Uterus (tissue), 2 donors: ENCODE measurements around the gene P4HA1.
"Not testable (repeated sequence)": the region's sequence is repeated elsewhere in the genome, so short reads cannot be mapped to it uniquely, and the experiment has no call there.

Source experiments
- POLR2A ChIP-seq, 2 donors: fragments of 450-650 bp; IDR thresholded peaks; one replicate each; pipeline ENCODE4 v1.6.1; 2016; ENCODE audit warnings: antibody characterized with exemption in 2 of 2, mild to moderate bottlenecking in 1 of 2, moderate library complexity in 1 of 2
- TF ChIP-seq, protein P1 (sequence below), 4 experiments: fragments of 200-600 bp in 2 of 4; fragments of 450-650 bp in 2 of 4; sonication (generic) in 2 of 4; IDR thresholded peaks; one replicate each; pipeline ENCODE4 v1.5.1; 2016 to 2019; ENCODE audit warnings: antibody characterized with exemption in 4 of 4, mild to moderate bottlenecking in 2 of 4, moderate library complexity in 1 of 4

DNA sequence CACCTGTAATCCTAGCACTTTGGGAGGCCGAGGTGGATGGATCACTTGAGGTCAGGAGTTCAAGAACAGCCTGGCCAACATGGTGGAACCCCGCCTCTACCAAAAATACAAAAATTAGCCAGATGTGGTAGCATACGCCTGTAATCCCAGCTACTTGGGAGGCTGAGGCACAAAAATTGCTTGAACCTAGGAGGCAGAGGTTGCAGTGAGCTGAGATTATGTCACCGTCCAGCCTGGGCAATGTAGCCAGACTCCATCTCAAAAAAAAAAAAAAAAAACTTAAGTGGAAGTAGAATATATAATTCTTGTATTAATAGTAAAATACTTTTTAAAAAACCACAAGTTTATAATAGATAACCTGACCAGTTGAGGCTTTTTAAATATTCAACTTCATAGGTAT, 112.0 kb downstream of the P4HA1 start:
- TF ChIP-seq, protein P1, sequence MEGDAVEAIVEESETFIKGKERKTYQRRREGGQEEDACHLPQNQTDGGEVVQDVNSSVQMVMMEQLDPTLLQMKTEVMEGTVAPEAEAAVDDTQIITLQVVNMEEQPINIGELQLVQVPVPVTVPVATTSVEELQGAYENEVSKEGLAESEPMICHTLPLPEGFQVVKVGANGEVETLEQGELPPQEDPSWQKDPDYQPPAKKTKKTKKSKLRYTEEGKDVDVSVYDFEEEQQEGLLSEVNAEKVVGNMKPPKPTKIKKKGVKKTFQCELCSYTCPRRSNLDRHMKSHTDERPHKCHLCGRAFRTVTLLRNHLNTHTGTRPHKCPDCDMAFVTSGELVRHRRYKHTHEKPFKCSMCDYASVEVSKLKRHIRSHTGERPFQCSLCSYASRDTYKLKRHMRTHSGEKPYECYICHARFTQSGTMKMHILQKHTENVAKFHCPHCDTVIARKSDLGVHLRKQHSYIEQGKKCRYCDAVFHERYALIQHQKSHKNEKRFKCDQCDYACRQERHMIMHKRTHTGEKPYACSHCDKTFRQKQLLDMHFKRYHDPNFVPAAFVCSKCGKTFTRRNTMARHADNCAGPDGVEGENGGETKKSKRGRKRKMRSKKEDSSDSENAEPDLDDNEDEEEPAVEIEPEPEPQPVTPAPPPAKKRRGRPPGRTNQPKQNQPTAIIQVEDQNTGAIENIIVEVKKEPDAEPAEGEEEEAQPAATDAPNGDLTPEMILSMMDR (IDR thresholded peaks at IDR 0.05): not testable (repeated sequence)
- TF ChIP-seq POLR2A (IDR thresholded peaks at IDR 0.05): not testable (repeated sequence)
